ENCODE measurements around the gene MBD3. TPM values are rescaled to one million over a fixed set of nuclear protein-coding genes. Genes with fewer than 3 reads are reported as not detected.

Gene MBD3
- total and polyA plus RNA-seq, 2 of the 4 experiments (the other 2 are of a cell fraction): 42.5 to 66.3 TPM

- no TSS peak for BruUV-seq (replicated peaks)
- dilution Hi-C loops (cut with HindIII; ENCODE audit: low sequenced_read_pairs, unreplicated experiment) (no loop called here), in situ Hi-C loops (cut with MboI; ENCODE audit: low sequenced_read_pairs) (loop anchor here (25.0 kb wide), 1 partner anchor 261 kb away; no protein-coding TSS in a partner anchor), intact Hi-C loops (cut with micrococcal nuclease) (no loop called here)
- H3K18ac ChIP-seq (ENCODE audit: low read depth, low read length): no peak overlapping the region
- no peak for TF ChIP-seq ELK1 (IDR thresholded peaks at IDR 0.05; ENCODE audit: borderline replicate concordance, low read depth, low read length)
- no peak for TF ChIP-seq NFE2L2 (IDR thresholded peaks at IDR 0.05; ENCODE audit: low read depth, low read length)
- TF ChIP-seq MAZ (IDR thresholded peaks at IDR 0.05; ENCODE audit: borderline replicate concordance, low read depth, low read length): no peak
- no peak for TF ChIP-seq RCOR1 (IDR thresholded peaks at IDR 0.05; ENCODE audit: insufficient replicate concordance, low read length)
- TF ChIP-seq POLR2A (IDR thresholded peaks at IDR 0.05; ENCODE audit: low read depth, low read length): no peak
- no peak for TF ChIP-seq RAD21 (IDR thresholded peaks at IDR 0.05; ENCODE audit: low read length)
- no peak for TF ChIP-seq USF2 (IDR thresholded peaks at IDR 0.05; ENCODE audit: low read depth, low read length)
- no peak for TF ChIP-seq CEBPB (IDR thresholded peaks at IDR 0.05; ENCODE audit: low read depth, low read length)
- 72% methylated on average over 13 of the region's 33 CpGs; no CpG with 5 or more reads in 1 of the 2 experiments for WGBS, 2 experiments (ENCODE audit: extremely low coverage in 2 of 2, insufficient read length in 1 of 2)
- H3K4ac ChIP-seq (ENCODE audit: low read depth, low read length): no peak overlapping the region
- H3K14ac ChIP-seq (replicated peaks; ENCODE audit: low read depth, low read length): no peak overlapping the region
- no peak overlapping the region for H3K4me3 ChIP-seq (ENCODE audit: insufficient read depth, low read depth, low read length)
- no peaks in the 10 kb centered on the region for H3K36me3 ChIP-seq (ENCODE audit: control insufficient read depth, insufficient read depth, low read length)
- H3K27ac ChIP-seq (ENCODE audit: insufficient read depth, low read length): no peak overlapping the region
- H2AK9ac ChIP-seq (replicated peaks; ENCODE audit: low read depth, low read length, poor library complexity): no peak overlapping the region
- no peak overlapping the region for H4K91ac ChIP-seq (ENCODE audit: insufficient read depth, low read depth, low read length)
- peak overlapping the region; percentile 21 for H2AFZ ChIP-seq (replicated peaks; ENCODE audit: low read length, poor library complexity)
- CTCF ChIA-PET: no interaction called here
- ATAC-seq (ENCODE audit: low read depth) (no peak), DNase-seq (no peak)
- no peak overlapping the region for H2BK20ac ChIP-seq (ENCODE audit: low read depth, low read length)
- H3K23ac ChIP-seq (ENCODE audit: low read depth, low read length): no peak overlapping the region
- no peak overlapping the region for H2BK5ac ChIP-seq (ENCODE audit: low read depth, low read length, poor library complexity, severe bottlenecking)
- POLR2A ChIA-PET (ENCODE audit: unreplicated experiment): no interaction called here
- no peak overlapping the region for H4K5ac ChIP-seq (ENCODE audit: low read depth, low read length)
- no peak overlapping the region for H3K56ac ChIP-seq (ENCODE audit: extremely low read depth, insufficient read depth, low read length)
- H3K9me3 ChIP-seq (ENCODE audit: control insufficient read depth, insufficient read depth, low read length): no peaks in the 10 kb centered on the region
- no peak overlapping the region for H4K8ac ChIP-seq (ENCODE audit: low read depth in 2 of 2, low read length in 2 of 2)
- H3K9ac ChIP-seq (ENCODE audit: low read depth, low read length): no peak overlapping the region
- no peak overlapping the region for H2BK15ac ChIP-seq (ENCODE audit: low read depth, low read length)
- H2BK120ac ChIP-seq (ENCODE audit: low read depth, low read length): no peak overlapping the region
- peaks cover 7% of the 10 kb centered on the region; the same call in 1 of the 2 replicates for H4K20me1 ChIP-seq (ENCODE audit: insufficient read depth, low read length)
- no peak overlapping the region for H3K4me2 ChIP-seq (ENCODE audit: low read depth, low read length)
- peaks cover 4% of the 10 kb centered on the region; the same call in 1 of the 2 replicates for H3K9me1 ChIP-seq (ENCODE audit: insufficient read depth, low read length)
- no peaks in the 10 kb centered on the region; the same call in 1 of the 2 replicates for H3K4me1 ChIP-seq (ENCODE audit: control insufficient read depth, insufficient read depth, low read length)
- peaks cover 38% of the 10 kb centered on the region for H3K27me3 ChIP-seq (ENCODE audit: control insufficient read depth, insufficient read depth, low read length)
- H2AK5ac ChIP-seq (ENCODE audit: low read depth, low read length): no peak overlapping the region
- H3K79me1 ChIP-seq (ENCODE audit: low read depth in 1 of 2, low read length in 2 of 2): no peaks in the 10 kb centered on the region
These were observed 66.4 kb downstream of the MBD3 start for GRCh38 chr19:1526066-1526778.
